ENCODE measurements around the gene KIRREL3. TPM values are rescaled to one million over a fixed set of nuclear protein-coding genes. Genes with fewer than 3 reads are reported as not detected.

Gene KIRREL3
- total RNA-seq, 1 experiment from 2014 or later = 0.44 TPM

DNA sequence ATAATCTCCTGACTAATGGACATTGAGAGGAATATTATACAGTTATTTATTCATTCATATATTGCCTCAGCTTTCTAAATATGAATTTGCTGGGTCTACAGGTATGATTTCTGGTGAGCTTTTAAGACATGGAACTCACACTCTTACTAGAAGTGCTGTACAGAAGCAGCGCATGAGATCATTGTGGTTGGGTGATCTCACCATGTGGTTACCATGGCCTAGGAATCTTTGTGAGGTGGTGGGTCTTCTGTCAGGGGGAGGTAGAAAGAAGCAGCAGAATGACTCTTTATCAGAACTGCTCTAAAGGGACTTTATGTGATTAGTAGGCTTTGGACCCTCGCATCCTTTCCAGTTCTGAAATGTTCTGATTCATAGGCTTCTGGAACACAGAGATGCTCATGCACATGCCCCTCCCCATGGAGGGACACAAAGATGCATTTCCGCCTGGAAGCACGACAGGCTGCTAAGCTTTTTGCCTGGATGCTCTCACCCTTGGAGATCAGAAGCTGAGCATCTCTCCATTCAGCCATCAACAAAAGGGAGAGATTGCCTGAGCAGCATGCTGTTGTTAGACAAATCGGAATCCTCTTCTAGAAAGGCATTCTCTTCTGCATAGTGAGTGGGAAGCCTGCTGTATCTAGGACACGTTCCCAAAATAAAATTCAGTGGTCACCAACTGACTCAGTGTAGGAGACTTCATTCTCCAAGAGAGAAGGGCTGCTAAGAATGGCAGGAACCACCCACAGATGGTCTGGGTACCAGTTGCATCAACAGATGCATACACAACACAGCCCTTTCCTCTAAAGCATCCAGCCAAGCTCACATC, 51.3 kb downstream of the KIRREL3 start:
- Histone ChIP-seq H3K9me2 (replicated peaks; ENCODE audit: low read length) (no peaks in the 10 kb centered on the region), H3K36me3 (ENCODE audit: low read depth, low read length) (no peaks in the 10 kb centered on the region), H3K4me1 (ENCODE audit: insufficient read depth, low read length) (no peaks in the 10 kb centered on the region), H3K4me2 (ENCODE audit: low read length) (no peak overlapping the region), H3K27ac (ENCODE audit: low read length) (no peak overlapping the region), H3K79me2 (ENCODE audit: low read length) (no peaks in the 10 kb centered on the region), H3K27me3 (ENCODE audit: low read length) (peaks cover 28% of the 10 kb centered on the region), H3K9ac (ENCODE audit: low read length) (no peak overlapping the region), H2AFZ (ENCODE audit: low read length) (no peak overlapping the region), H3K4me3 (ENCODE audit: low read length) (no peak overlapping the region), H4K20me1 (ENCODE audit: low read length) (no peaks in the 10 kb centered on the region), H3F3A (ENCODE audit: low read length, unreplicated experiment) (no peaks in the 10 kb centered on the region), H3K9me3 (ENCODE audit: low read length) (no peaks in the 10 kb centered on the region)
- intact Hi-C loops (cut with micrococcal nuclease) = no loop called here
- ATAC-seq (no peak), DNase-seq (no peak)
- no TSS peak for BruUV-seq (replicated peaks)
- ChIA-PET POLR2A (ENCODE audit: unreplicated experiment) (no interaction called here), CTCF (no interaction called here)
- TF ChIP-seq CTCF (conservative IDR thresholded peaks at IDR 0.05; ENCODE audit: low read depth, low read length) (no peak), EZH2phosphoT487 (IDR thresholded peaks at IDR 0.05; ENCODE audit: borderline replicate concordance, low read length) (no peak), EZH2 (IDR thresholded peaks at IDR 0.05; ENCODE audit: low read length, unreplicated experiment) (no peak)

DNA sequence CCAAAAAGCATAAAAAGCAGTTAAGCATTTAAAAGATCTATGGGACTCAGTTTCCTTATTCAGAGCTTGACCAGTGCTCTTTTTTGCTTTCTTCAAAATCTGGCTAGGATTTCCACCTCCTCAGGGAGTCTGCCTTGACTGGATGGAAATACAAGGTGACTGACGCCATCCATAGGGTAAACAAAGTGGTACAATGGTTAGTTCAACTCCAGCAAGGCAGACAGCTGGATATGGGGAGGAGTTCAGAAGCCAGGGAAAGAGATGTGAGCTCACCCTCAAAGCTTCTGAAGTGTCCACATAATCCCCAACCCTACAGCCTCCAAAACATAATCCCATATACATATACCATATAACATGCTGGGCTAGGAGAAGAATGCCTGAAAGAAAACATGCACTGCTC, 52.0 kb downstream of the KIRREL3 start:
- Histone ChIP-seq H3K27ac (ENCODE audit: low read length) (no peak overlapping the region), H3F3A (ENCODE audit: low read length, unreplicated experiment) (no peaks in the 10 kb centered on the region), H4K20me1 (ENCODE audit: low read length) (no peaks in the 10 kb centered on the region), H3K4me2 (ENCODE audit: low read length) (no peak overlapping the region), H3K4me1 (ENCODE audit: insufficient read depth, low read length) (no peaks in the 10 kb centered on the region), H2AFZ (ENCODE audit: low read length) (no peak overlapping the region), H3K9ac (ENCODE audit: low read length) (no peak overlapping the region), H3K79me2 (ENCODE audit: low read length) (no peaks in the 10 kb centered on the region), H3K27me3 (ENCODE audit: low read length) (peaks cover 30% of the 10 kb centered on the region), H3K9me2 (replicated peaks; ENCODE audit: low read length) (no peaks in the 10 kb centered on the region), H3K9me3 (ENCODE audit: low read length) (no peaks in the 10 kb centered on the region), H3K36me3 (ENCODE audit: low read depth, low read length) (no peaks in the 10 kb centered on the region), H3K4me3 (ENCODE audit: low read length) (no peak overlapping the region)
- no TSS peak for BruUV-seq (replicated peaks)
- POLR2A ChIA-PET (ENCODE audit: unreplicated experiment) = no interaction called here
- DNase-seq = no peak
- TF ChIP-seq EZH2phosphoT487 (IDR thresholded peaks at IDR 0.05; ENCODE audit: borderline replicate concordance, low read length) = no peak
- no peak for TF ChIP-seq CTCF (conservative IDR thresholded peaks at IDR 0.05; ENCODE audit: low read depth, low read length)
- TF ChIP-seq EZH2 (IDR thresholded peaks at IDR 0.05; ENCODE audit: low read length, unreplicated experiment) = no peak
- no peak for ATAC-seq
- intact Hi-C loops (cut with micrococcal nuclease) = no loop called here
- CTCF ChIA-PET = no interaction called here

DNA sequence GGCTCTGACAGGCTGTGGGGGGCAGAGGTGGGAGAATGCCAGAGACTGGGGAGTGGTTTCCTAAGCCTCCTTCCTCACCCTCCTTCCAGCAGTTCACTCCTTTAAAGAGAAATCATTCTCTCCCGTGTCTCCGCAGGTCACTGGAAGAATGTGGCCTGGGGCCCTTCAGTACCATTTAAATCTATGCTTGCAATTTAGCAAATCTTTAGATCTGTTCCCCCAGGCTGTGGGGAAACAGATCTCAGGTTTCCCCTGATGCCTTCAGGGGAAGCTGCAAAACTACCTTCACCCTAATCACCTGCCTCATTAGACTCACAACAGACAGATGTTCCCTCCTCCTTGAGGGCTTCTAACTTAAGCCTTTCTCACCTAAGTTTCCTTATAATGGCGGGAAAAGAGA, 55.3 kb downstream of the KIRREL3 start:
- H3K4me1 ChIP-seq (ENCODE audit: insufficient read depth, low read length) = no peaks in the 10 kb centered on the region
- ATAC-seq (no peak), DNase-seq (no peak)
- H2AFZ ChIP-seq (ENCODE audit: low read length) = no peak overlapping the region
- no peak overlapping the region for H3K4me2 ChIP-seq (ENCODE audit: low read length)
- no peak overlapping the region for H3K4me3 ChIP-seq (ENCODE audit: low read length)
- no peaks in the 10 kb centered on the region for H3K36me3 ChIP-seq (ENCODE audit: low read depth, low read length)
- no peaks in the 10 kb centered on the region for H4K20me1 ChIP-seq (ENCODE audit: low read length)
- H3K27ac ChIP-seq (ENCODE audit: low read length) = no peak overlapping the region
- no peak overlapping the region for H3K9ac ChIP-seq (ENCODE audit: low read length)
- H3K9me2 ChIP-seq (replicated peaks; ENCODE audit: low read length) = no peaks in the 10 kb centered on the region
- no peaks in the 10 kb centered on the region for H3K9me3 ChIP-seq (ENCODE audit: low read length)
- no peaks in the 10 kb centered on the region for H3F3A ChIP-seq (ENCODE audit: low read length, unreplicated experiment)
- no peak for TF ChIP-seq EZH2phosphoT487 (IDR thresholded peaks at IDR 0.05; ENCODE audit: borderline replicate concordance, low read length)
- no peak for TF ChIP-seq CTCF (conservative IDR thresholded peaks at IDR 0.05; ENCODE audit: low read depth, low read length)
- no peak for TF ChIP-seq EZH2 (IDR thresholded peaks at IDR 0.05; ENCODE audit: low read length, unreplicated experiment)
- intact Hi-C loops (cut with micrococcal nuclease) = no loop called here
- CTCF ChIA-PET = no interaction called here
- POLR2A ChIA-PET (ENCODE audit: unreplicated experiment) = no interaction called here
- BruUV-seq (replicated peaks) = no TSS peak
- H3K27me3 ChIP-seq (ENCODE audit: low read length) = peaks cover 44% of the 10 kb centered on the region
- H3K79me2 ChIP-seq (ENCODE audit: low read length) = no peaks in the 10 kb centered on the region

Data from PC-3 (cell line).